ENCODE data around the gene QTRT2.

Gene QTRT2

DNA sequence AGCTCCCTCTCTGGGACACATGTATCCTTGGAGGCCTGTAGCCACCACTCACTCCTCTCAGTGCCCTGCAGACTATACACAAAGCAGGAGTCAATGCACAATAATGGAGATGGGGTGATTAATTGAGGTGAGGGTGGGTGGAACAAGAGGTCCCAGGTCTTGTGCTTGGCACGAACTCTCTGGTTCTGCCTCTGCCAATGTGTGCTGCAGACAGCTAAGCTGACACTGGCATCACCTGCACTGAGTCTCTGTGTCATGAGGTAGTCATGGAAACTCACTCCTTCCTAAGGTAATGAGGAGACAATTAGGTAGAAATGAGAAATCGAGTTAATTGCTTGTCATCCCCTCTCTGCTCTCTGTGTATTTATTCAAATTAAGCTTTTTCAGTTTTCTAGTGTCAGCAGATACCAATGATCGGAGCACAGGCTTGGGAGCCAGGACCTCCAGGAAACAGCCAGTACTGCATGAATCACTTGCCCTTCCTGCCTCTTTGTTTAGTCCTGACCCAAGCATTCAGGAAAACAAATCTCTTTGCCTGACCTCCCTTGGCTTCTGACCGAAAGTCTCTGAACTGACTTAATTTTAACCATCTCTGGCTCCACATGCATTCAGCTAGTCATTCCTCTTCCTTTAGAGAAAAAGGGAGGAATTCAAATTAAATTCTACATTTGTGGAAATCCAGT, 65.6 kb downstream of the QTRT2 start:
- DNase-seq (ENCODE audit: low read depth): peak; percentile 72

DNA sequence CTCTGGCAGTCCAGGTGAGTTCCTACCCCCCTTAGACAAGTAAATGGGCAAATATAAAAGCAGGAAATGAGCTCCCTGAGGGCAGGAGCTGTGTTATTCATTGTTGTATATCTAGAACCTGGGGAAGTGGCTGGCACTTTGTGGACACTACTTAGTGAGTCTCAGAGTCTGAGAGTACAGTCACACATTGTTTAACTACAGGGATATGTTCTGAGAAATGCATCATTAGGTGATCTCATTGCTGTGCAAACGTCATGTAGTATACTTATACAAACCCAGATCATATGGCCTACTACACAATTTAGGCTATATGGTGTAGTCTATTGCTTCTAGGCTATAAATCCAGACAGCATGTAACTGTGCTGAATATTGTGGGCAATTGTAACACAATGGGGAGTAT, 69.9 kb downstream of the QTRT2 start:
- no peak for DNase-seq (ENCODE audit: low read depth)

DNA sequence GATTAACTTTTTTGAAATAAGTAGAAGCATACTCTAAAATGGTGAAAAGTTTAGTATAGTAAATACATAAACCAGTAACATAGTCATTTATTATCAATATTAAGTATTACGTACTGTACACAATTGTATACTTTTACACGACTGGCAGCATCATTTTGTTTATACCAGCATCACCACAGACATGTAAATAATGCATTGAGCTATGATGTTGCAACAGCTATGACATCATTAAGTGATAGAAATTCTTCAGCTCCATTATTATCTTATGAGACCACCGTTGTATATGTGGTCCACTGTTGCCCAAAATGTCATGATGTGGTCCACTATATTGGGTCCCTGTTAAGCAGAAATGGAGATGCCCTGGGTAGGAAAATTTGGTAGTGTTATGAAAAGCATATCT, 71.0 kb downstream of the QTRT2 start:
- DNase-seq (ENCODE audit: low read depth): no peak

- DNase-seq (ENCODE audit: low read depth): peak; percentile 23
Measured at GRCh38 chr3:114128231-114128630, 71.7 kb downstream of the QTRT2 start.

DNA sequence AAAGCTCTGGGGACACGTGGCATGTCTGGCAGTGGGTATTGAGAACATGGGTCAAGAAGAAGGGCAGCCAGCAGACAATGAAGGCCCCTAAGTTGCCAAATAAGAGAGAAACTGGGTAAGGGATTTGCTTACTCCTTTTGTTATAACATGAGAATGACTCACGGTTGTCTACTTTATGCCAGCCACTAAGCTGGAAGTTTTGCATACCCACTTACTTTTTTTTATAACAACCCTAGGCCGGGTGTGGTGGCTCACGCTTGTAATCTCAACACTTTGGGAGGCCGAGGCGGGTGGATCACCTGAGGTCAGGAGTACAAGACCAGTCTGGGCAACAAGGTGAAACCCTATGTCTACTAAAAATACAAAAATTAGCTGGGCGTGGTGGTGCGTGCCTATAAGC, 72.3 kb downstream of the QTRT2 start:
- DNase-seq (ENCODE audit: low read depth): no peak

DNA sequence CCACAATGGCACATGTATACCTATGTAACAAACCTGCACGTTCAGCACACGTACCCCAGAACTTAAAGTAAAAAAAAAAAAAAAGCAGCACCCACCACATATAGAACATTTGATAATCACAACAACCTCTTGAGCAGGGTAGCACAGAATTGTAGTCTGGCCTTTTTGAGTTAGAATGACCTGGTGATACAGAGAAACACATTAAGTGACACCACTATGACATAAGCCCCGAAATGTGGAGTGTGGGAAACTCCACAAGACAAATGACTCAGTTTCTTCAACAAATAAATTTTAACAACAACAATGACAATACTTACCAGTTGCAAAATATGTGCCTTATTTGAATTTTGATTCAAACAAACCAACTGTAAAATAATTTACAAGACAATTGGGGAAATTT, 76.0 kb downstream of the QTRT2 start:
- no peak for DNase-seq (ENCODE audit: low read depth)

DNA sequence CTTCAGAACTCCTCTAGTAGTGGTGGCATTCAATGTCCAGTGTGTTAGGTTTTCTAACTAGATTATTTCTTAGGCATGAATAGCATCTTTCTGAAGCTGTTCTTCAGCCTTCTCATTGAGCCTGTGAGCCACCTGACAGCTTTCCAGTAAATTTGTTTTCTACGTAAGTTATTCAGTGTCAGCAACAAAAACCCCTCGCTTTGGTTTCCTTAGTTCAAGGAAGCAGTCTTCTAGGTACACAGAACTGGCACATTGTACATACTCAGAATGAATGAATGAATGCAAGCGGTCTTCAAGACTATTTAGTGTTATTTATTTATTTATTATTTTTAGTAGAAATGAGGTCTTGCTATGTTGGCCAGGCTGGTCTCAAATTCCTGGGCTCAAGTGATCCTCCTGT, 77.4 kb downstream of the QTRT2 start:
- no peak for DNase-seq (ENCODE audit: low read depth)

All from EH (cell line).